ENCODE measurements around the gene DDX31. TPM values are rescaled to one million over a fixed set of nuclear protein-coding genes. Genes with fewer than 3 reads are reported as not detected.

The DDX31 gene
- total RNA-seq, 1 experiment from 2014 or later: 25.8 TPM

DNA sequence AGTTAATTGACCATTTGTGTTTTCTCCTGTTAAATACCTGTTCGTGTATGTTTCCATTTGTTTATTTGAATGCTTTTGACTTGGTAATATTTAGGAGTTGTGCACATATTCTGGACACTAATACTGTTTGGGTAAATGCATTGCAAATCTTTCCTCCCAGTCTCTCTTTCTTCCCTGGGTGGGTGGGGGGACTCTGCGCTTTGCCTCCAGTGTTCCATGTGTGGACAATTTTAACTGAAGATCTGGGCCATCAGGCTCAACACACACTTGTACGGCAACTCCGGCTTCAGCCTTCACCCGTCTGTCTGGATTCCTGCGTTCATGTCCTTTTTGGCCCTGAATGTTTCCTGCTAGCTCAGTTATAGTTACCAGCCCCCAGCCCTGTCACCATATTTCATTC is 40.5 kb upstream of the DDX31 start:
- H3K79me2 ChIP-seq (ENCODE audit: insufficient read depth, low read length): no peaks in the 10 kb centered on the region
- ChIA-PET CTCF (no interaction called here), POLR2A (no interaction called here), RAD21 (ENCODE audit: low non-redundant PET in 1 of 2, low total read pairs in 2 of 2, uncharacterized antibody in 2 of 2, unreplicated experiment in 2 of 2) (no interaction called here)
- no peak overlapping the region for H3K27ac ChIP-seq (ENCODE audit: low read depth, low read length)
- H4K20me1 ChIP-seq (ENCODE audit: insufficient read depth): no peaks in the 10 kb centered on the region
- no TSS peak for BruUV-seq (replicated peaks)
- TF ChIP-seq FOSL1 (IDR thresholded peaks at IDR 0.05; ENCODE audit: low read depth) (no peak), MAX (IDR thresholded peaks at IDR 0.05) (no peak), EZH2phosphoT487 (IDR thresholded peaks at IDR 0.05; ENCODE audit: borderline replicate concordance) (no peak), CEBPB (IDR thresholded peaks at IDR 0.05; ENCODE audit: low read depth) (no peak), JUND (IDR thresholded peaks at IDR 0.05) (no peak)
- TF ChIP-seq, protein P1, sequence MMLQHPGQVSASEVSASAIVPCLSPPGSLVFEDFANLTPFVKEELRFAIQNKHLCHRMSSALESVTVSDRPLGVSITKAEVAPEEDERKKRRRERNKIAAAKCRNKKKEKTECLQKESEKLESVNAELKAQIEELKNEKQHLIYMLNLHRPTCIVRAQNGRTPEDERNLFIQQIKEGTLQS (IDR thresholded peaks at IDR 0.05): no peak
- H3K4me1 ChIP-seq (ENCODE audit: control insufficient read depth in 1 of 2, insufficient read depth in 2 of 2, low read length in 2 of 2): no peaks in the 10 kb centered on the region
- no peak overlapping the region for H3K4me2 ChIP-seq (ENCODE audit: low read length)
- H2AFZ ChIP-seq (ENCODE audit: low read depth, low read length, poor library complexity, severe bottlenecking): no peak overlapping the region
- H3K4me3 ChIP-seq (replicated peaks in 1 of 2; ENCODE audit: low read depth in 1 of 2, low read length in 2 of 2): no peak overlapping the region
- DNase-seq (ENCODE audit: low read depth, low spot score) (no peak), ATAC-seq (no peak)
- H3K9me3 ChIP-seq (ENCODE audit: control insufficient read depth in 1 of 2, insufficient read depth in 1 of 2, low read depth in 1 of 2, low read length in 2 of 2): no peaks in the 10 kb centered on the region
- no peaks in the 10 kb centered on the region for H3K36me3 ChIP-seq (ENCODE audit: control insufficient read depth in 1 of 2, insufficient read depth in 2 of 2, low read length in 2 of 2)
- no peaks in the 10 kb centered on the region for H3K27me3 ChIP-seq (ENCODE audit: insufficient read depth, low read length)
- H3K9ac ChIP-seq (ENCODE audit: low read length): no peak overlapping the region
- intact Hi-C loops (cut with micrococcal nuclease): no loop called here
- H3K9me2 ChIP-seq (ENCODE audit: insufficient read depth): no peaks in the 10 kb centered on the region

DNA sequence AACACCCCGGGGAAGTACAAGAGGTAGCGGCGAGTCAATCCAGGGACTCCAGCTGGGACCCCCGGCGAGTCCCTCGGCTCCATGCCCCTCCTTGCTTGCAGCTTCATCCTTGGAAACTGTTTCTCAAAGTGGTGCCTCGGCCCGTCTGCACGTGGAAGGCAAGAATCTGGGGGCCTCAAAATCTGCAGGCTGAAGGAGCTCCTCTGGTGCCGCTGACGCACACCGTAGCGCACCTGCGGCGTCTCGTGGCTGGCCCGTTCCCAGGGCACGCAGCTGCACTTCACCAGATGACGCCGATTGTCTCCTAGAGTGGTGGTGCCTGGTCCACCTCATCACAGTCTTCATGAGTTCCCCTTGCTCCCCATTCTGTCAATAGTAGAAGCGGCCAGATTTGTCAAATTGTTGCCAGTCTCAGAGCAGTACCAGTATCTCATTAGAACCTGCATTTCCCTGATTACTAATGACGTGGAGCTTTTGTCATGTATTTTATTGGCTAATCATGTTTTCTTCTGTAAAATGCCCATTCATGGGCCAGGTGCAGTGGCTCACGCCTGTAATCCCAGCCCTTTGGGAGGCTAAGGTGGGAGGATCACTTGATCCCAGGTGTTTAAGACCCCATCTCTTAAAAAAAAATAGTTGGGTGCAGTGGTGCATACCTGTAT is 39.1 kb upstream of the DDX31 start:
- no peak overlapping the region for H2AFZ ChIP-seq (ENCODE audit: low read depth, low read length, poor library complexity, severe bottlenecking)
- H3K79me2 ChIP-seq (ENCODE audit: insufficient read depth, low read length): no peaks in the 10 kb centered on the region
- no peaks in the 10 kb centered on the region for H3K27me3 ChIP-seq (ENCODE audit: insufficient read depth, low read length)
- H3K36me3 ChIP-seq (ENCODE audit: control insufficient read depth in 1 of 2, insufficient read depth in 2 of 2, low read length in 2 of 2): no peaks in the 10 kb centered on the region
- no TSS peak for BruUV-seq (replicated peaks)
- ATAC-seq: no peak
- H4K20me1 ChIP-seq (ENCODE audit: insufficient read depth): no peaks in the 10 kb centered on the region
- H3K4me2 ChIP-seq (ENCODE audit: low read length): no peak overlapping the region
- H3K9me2 ChIP-seq (ENCODE audit: insufficient read depth): no peaks in the 10 kb centered on the region
- H3K4me3 ChIP-seq (replicated peaks in 1 of 2; ENCODE audit: low read depth in 1 of 2, low read length in 2 of 2): no peak overlapping the region
- ChIA-PET CTCF (no interaction called here), POLR2A (no interaction called here), RAD21 (ENCODE audit: low non-redundant PET in 1 of 2, low total read pairs in 2 of 2, uncharacterized antibody in 2 of 2, unreplicated experiment in 2 of 2) (no interaction called here)
- intact Hi-C loops (cut with micrococcal nuclease): no loop called here
- no peak overlapping the region for H3K9ac ChIP-seq (ENCODE audit: low read length)
- no peak for DNase-seq (ENCODE audit: low read depth, low spot score)
- H3K27ac ChIP-seq (ENCODE audit: low read depth, low read length): no peak overlapping the region
- no peaks in the 10 kb centered on the region for H3K9me3 ChIP-seq (ENCODE audit: control insufficient read depth in 1 of 2, insufficient read depth in 1 of 2, low read depth in 1 of 2, low read length in 2 of 2)
- H3K4me1 ChIP-seq (ENCODE audit: control insufficient read depth in 1 of 2, insufficient read depth in 2 of 2, low read length in 2 of 2): no peaks in the 10 kb centered on the region
- TF ChIP-seq REST (IDR thresholded peaks at IDR 0.05; ENCODE audit: low read depth) (no peak), RAD21 (IDR thresholded peaks at IDR 0.05; ENCODE audit: low read depth) (no peak), SP1 (IDR thresholded peaks at IDR 0.05; ENCODE audit: low read depth) (no peak), POLR2A (IDR thresholded peaks at IDR 0.05; ENCODE audit: borderline replicate concordance, extremely low read depth, insufficient read depth, insufficient read length) (no peak), ZNF274 (IDR thresholded peaks at IDR 0.05; ENCODE audit: low read depth, low read length) (no peak), TCF7L2 (IDR thresholded peaks at IDR 0.05; ENCODE audit: borderline replicate concordance, extremely low read depth, insufficient read depth, insufficient read length) (no peak), ELF1 (IDR thresholded peaks at IDR 0.05; ENCODE audit: borderline replicate concordance, low read depth) (no peak), FOSL1 (IDR thresholded peaks at IDR 0.05; ENCODE audit: low read depth) (no peak), POLR2AphosphoS5 (IDR thresholded peaks at IDR 0.05; ENCODE audit: low read depth, low read length) (no peak), EZH2phosphoT487 (IDR thresholded peaks at IDR 0.05; ENCODE audit: borderline replicate concordance) (no peak), CBX3 (IDR thresholded peaks at IDR 0.05; ENCODE audit: low read depth) (no peak)
- TF ChIP-seq, protein P2, sequence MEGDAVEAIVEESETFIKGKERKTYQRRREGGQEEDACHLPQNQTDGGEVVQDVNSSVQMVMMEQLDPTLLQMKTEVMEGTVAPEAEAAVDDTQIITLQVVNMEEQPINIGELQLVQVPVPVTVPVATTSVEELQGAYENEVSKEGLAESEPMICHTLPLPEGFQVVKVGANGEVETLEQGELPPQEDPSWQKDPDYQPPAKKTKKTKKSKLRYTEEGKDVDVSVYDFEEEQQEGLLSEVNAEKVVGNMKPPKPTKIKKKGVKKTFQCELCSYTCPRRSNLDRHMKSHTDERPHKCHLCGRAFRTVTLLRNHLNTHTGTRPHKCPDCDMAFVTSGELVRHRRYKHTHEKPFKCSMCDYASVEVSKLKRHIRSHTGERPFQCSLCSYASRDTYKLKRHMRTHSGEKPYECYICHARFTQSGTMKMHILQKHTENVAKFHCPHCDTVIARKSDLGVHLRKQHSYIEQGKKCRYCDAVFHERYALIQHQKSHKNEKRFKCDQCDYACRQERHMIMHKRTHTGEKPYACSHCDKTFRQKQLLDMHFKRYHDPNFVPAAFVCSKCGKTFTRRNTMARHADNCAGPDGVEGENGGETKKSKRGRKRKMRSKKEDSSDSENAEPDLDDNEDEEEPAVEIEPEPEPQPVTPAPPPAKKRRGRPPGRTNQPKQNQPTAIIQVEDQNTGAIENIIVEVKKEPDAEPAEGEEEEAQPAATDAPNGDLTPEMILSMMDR (IDR thresholded peaks at IDR 0.05 in 2 of 3, conservative IDR thresholded peaks at IDR 0.05 in 1 of 3; ENCODE audit: borderline replicate concordance in 1 of 3, insufficient read depth in 1 of 3, low read depth in 2 of 3, low read length in 2 of 3): no peak
